ENCODE measurements around the gene ARHGAP45. TPM values are rescaled to one million over a fixed set of nuclear protein-coding genes. Genes with fewer than 3 reads are reported as not detected.

The ARHGAP45 gene
- total RNA-seq, 1 donor from 2014 or later: 20.7 TPM

GRCh38 chr19:1131718-1132551, 65.0 kb downstream of the ARHGAP45 start:
- peak; percentile 92 for DNase-seq (ENCODE audit: low spot score)

- no peak for DNase-seq (ENCODE audit: low spot score)
Observed at GRCh38 chr19:1132552-1133383, 65.8 kb downstream of the ARHGAP45 start.

DNA sequence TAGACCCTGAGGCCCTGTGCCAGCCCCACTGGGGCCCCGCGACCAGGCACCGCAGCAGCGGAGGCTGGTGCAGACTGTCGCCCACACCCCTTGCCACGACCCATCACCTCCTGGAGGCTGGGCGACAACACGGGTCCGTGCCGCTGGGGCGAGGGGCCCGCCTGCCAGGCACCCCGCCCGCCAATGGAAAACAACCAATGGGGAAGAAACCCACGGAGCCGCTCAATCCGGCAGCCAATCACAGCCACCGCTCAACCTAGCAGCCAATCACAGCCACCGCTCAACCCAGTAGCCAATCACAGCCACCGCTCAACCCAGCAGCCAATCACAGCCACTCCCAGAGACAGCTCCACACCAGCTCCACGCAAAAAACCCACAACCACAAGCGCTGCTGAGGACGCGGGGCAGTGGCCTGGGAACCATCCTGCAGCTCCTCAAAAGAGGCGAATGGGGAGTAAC, 66.5 kb downstream of the ARHGAP45 start:
- peak; percentile 68 for DNase-seq (ENCODE audit: low spot score)

DNA sequence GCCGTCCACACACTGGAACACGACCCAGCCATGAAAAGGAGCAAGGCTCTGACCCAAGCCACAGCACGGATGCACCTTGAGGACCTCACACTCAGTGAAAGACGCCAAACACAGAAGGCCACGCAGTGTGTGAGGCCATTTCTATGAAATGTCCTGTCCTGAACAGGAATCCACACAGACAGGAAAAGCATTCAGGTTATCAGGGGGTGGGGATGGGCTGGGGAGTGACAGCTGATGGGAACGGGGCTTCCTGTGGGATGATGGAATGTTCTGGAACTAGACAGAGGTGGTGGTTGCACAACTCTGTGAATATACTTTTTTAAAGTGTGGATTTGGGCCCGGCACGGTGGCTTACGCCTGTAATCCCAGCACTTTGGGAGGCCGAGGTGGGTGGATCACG, 67.5 kb downstream of the ARHGAP45 start:
- DNase-seq (ENCODE audit: low spot score): no peak

DNA sequence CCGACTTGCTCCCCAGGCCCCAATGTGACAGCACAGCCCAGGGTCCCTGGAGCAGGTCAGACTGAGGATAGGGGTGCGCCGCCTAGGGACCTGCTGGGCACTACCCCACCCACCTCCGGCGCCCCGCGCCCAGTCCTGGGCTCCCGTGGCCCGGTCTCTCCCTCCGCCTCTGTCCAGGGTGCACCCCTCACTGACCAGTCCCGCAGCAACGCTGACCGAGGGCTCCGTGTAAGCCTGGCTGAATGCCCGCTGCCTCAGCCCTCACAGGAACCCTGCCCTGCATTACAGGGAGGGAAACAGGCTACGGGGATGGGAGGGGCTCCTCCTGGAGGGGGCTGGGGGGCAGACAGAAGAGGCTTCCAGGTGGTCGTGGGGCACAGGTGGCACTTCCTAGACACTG, 68.5 kb downstream of the ARHGAP45 start:
- DNase-seq (ENCODE audit: low spot score): no peak

- DNase-seq (ENCODE audit: low spot score): no peak
Observed at GRCh38 chr19:1136201-1136600, 69.2 kb downstream of the ARHGAP45 start.

Other genes starting within 250 kb of the ARHGAP45 start
- gene PLPPR3, start 245.2 kb upstream of the ARHGAP45 start, total RNA-seq: not detected
- gene AZU1, start 239.3 kb upstream of the ARHGAP45 start, total RNA-seq: not detected
- gene PRTN3, start 226.2 kb upstream of the ARHGAP45 start, total RNA-seq: not detected
- gene ELANE, start 214.9 kb upstream of the ARHGAP45 start, total RNA-seq: 0.81 TPM
- 139 TPM for gene CFD, start 207.5 kb upstream of the ARHGAP45 start, total RNA-seq
- gene MED16, start 174.0 kb upstream of the ARHGAP45 start, total RNA-seq: 63.7 TPM
- not detected for gene RNU6-9, start 173.7 kb upstream of the ARHGAP45 start, total RNA-seq
- 69.5 TPM for gene R3HDM4, start 153.9 kb upstream of the ARHGAP45 start, total RNA-seq
- not detected for gene KISS1R, start 149.8 kb upstream of the ARHGAP45 start, total RNA-seq
- gene ARID3A, start 141.1 kb upstream of the ARHGAP45 start, total RNA-seq: 8.4 TPM
- 36.6 TPM for gene WDR18, start 82.8 kb upstream of the ARHGAP45 start, total RNA-seq
- gene GRIN3B, start 66.7 kb upstream of the ARHGAP45 start, total RNA-seq: not detected
- gene TMEM259, start 46.0 kb upstream of the ARHGAP45 start, total RNA-seq: 210 TPM
- gene RNU6-2, start 45.6 kb upstream of the ARHGAP45 start, total RNA-seq: not detected
- gene CNN2, start 40.6 kb upstream of the ARHGAP45 start, total RNA-seq: 223 TPM
- gene ABCA7, start 27.1 kb upstream of the ARHGAP45 start, total RNA-seq: 21.4 TPM
- 138 TPM for gene POLR2E, start 28.2 kb downstream of the ARHGAP45 start, total RNA-seq
- 213 TPM for gene GPX4, start 36.8 kb downstream of the ARHGAP45 start, total RNA-seq
- gene SBNO2, start 107.1 kb downstream of the ARHGAP45 start, total RNA-seq: 122 TPM
- gene STK11, start 138.6 kb downstream of the ARHGAP45 start, total RNA-seq: 51.2 TPM
- 0.73 TPM for gene CBARP, start 170.8 kb downstream of the ARHGAP45 start, total RNA-seq
- gene ATP5F1D, start 174.6 kb downstream of the ARHGAP45 start, total RNA-seq: 144 TPM
- gene MIDN, start 181.4 kb downstream of the ARHGAP45 start, total RNA-seq: 121 TPM
- gene CIRBP, start 202.2 kb downstream of the ARHGAP45 start, total RNA-seq: 524 TPM
- gene FAM174C, start 208.4 kb downstream of the ARHGAP45 start, total RNA-seq: 47.5 TPM
- gene EFNA2, start 218.7 kb downstream of the ARHGAP45 start, total RNA-seq: 0.70 TPM